MG63 (cell line): ENCODE results near the gene WRNIP1. TPM values are rescaled to one million over a fixed set of nuclear protein-coding genes. Genes with fewer than 3 reads are reported as not detected.

Experiments
- DNase-seq: peaks from one replicate; pipeline ENCODE4 v3.0.0-alpha.2; 2020
- H3K27me3 ChIP-seq: fragments of 250-450 bp; sonication (Bioruptor Pico); 2 replicates; pipeline ENCODE4 v1.5.1; 2020; ENCODE audit warnings: mild to moderate bottlenecking, moderate library complexity
- H3K36me3 ChIP-seq: fragments of 250-450 bp; sonication (Bioruptor Pico); 2 replicates; pipeline ENCODE4 v1.5.1; 2020; ENCODE audit warnings: mild to moderate bottlenecking, moderate library complexity
- H3K4me3 ChIP-seq: fragments of 250-450 bp; sonication (Bioruptor Pico); 2 replicates; pipeline ENCODE4 v1.5.1; 2020; ENCODE audit warnings: mild to moderate bottlenecking, moderate library complexity
- H3K9me3 ChIP-seq: fragments of 250-450 bp; sonication (Bioruptor Pico); 2 replicates; pipeline ENCODE4 v1.5.1; 2020; ENCODE audit warnings: mild to moderate bottlenecking, moderate library complexity
- total RNA-seq: library from RNA; depleted of rRNA; stranded (reverse); fragments of >200 nt; shearing (Covaris generic); gene quantifications from 2 replicates; pipeline ENCODE4 v1.2.3, GENCODE V29; 2014; ENCODE audit warnings: low replicate concordance; rRNA removed

WRNIP1 gene
- total RNA-seq, 1 experiment from 2014 or later, result 53.3 TPM

GRCh38 chr6:2828629-2829028 lies 63.4 kb downstream of the WRNIP1 start:
- no peaks in the 10 kb centered on the region for H3K27me3 ChIP-seq
- no peak for DNase-seq
- H3K9me3 ChIP-seq, result no peaks in the 10 kb centered on the region
- no peaks in the 10 kb centered on the region for H3K36me3 ChIP-seq
- no peak overlapping the region for H3K4me3 ChIP-seq

DNA sequence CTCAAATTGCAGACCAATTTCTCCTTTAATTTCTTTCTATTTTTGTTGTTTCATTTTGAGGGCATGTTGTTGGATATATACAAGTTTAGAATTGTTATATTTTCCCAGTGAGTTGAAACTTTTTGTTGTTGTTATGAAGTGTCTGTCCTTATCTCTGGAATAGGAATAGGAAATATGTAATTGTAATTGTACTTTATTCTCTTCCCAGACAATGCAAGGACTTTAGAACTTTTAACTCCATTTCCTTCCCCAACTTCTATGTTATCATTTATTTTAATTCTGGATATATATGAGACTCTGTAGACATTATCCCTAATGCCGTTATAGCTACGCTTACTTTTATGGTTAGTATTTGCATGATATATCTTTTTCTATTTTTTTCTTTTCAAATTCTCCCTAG lies 64.1 kb downstream of the WRNIP1 start:
- no peak overlapping the region for H3K4me3 ChIP-seq
- H3K27me3 ChIP-seq, result no peaks in the 10 kb centered on the region
- H3K9me3 ChIP-seq, result no peaks in the 10 kb centered on the region
- DNase-seq, result no peak
- no peaks in the 10 kb centered on the region for H3K36me3 ChIP-seq

GRCh38 chr6:2830183-2830582 lies 65.0 kb downstream of the WRNIP1 start:
- Histone ChIP-seq H3K27me3 (no peaks in the 10 kb centered on the region), H3K4me3 (no peak overlapping the region), H3K36me3 (no peaks in the 10 kb centered on the region; the same call in 1 of the 2 replicates), H3K9me3 (no peaks in the 10 kb centered on the region)
- no peak for DNase-seq

DNA sequence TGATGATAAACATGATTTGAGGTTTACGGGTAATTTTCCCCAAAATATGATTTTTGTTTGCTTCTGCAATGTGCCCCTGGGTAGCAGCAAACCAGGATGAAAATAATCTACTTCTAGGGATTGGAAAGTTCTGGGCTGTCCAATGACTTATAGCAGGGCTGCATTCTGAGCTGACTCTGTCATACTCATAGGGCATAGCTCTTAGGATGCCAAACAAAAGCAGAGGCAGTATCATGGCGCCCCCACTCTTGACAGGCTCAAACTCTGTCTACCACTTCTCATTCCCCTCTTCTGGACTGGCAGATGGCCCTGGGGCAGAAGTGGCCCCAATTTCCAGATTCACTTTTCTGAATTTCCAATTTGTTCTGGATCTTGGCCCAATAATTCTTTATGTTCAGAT lies 66.2 kb downstream of the WRNIP1 start:
- H3K9me3 ChIP-seq, result no peaks in the 10 kb centered on the region
- no peaks in the 10 kb centered on the region; the same call in 1 of the 2 replicates for H3K36me3 ChIP-seq
- H3K27me3 ChIP-seq, result no peaks in the 10 kb centered on the region
- H3K4me3 ChIP-seq, result no peak overlapping the region
- DNase-seq, result no peak

DNA sequence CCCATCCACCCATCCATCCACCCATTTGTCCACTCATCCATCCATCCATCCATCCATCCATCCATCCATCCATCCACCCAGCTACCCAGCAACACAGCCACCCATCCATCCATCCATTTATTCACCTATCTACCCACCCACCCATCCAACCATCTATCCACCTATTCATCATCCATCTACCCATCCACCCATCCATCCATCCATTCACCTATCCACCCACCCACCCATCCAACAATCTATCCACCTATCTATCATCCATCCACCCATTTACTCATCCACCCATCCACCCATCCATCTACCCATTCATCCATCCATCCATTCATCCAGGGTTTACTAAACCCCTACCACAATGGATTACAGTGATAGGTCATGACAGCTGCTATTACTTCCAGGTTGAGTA lies 69.1 kb downstream of the WRNIP1 start:
- DNase-seq, result no peak
- peaks cover 8% of the 10 kb centered on the region; the same call in 1 of the 2 replicates for H3K36me3 ChIP-seq
- no peak overlapping the region for H3K4me3 ChIP-seq
- H3K27me3 ChIP-seq, result no peaks in the 10 kb centered on the region
- no peaks in the 10 kb centered on the region for H3K9me3 ChIP-seq

Other genes with a start within 250 kb of the WRNIP1 start
- not detected in 2 replicates for gene MYLK4, start 14.5 kb upstream of the WRNIP1 start, total RNA-seq
- gene SERPINB1, start 76.5 kb downstream of the WRNIP1 start, total RNA-seq, result 8.8 and 12.0 TPM in 2 replicates
- gene SERPINB9, start 137.9 kb downstream of the WRNIP1 start, total RNA-seq, result not detected in 2 replicates
- gene SERPINB6, start 206.2 kb downstream of the WRNIP1 start, total RNA-seq, result 45.1 and 59.9 TPM in 2 replicates
- 4.2 and 17.6 TPM in 2 replicates for gene NQO2, start 234.5 kb downstream of the WRNIP1 start, total RNA-seq